Measurements from ENCODE around the gene GABRG3.

Gene GABRG3

GRCh38 chr15:27454281-27455075 is 483.5 kb downstream of the GABRG3 start:
- no peak overlapping the region for H3K4me3 ChIP-seq (ENCODE audit: low read length)
- H3K4me1 ChIP-seq (ENCODE audit: insufficient read depth, low read length) = no peaks in the 10 kb centered on the region
- H3K36me3 ChIP-seq (ENCODE audit: insufficient read depth, low read length) = no peaks in the 10 kb centered on the region
- no peak overlapping the region for H2AFZ ChIP-seq (ENCODE audit: low read depth, low read length)
- no peaks in the 10 kb centered on the region for H3K9me3 ChIP-seq (ENCODE audit: low read length)
- no peaks in the 10 kb centered on the region for H3K27me3 ChIP-seq (ENCODE audit: insufficient read depth, low read length)

GRCh38 chr15:27456807-27457206 is 485.8 kb downstream of the GABRG3 start:
- no peak overlapping the region for H3K4me3 ChIP-seq (ENCODE audit: low read length)
- H3K4me1 ChIP-seq (ENCODE audit: insufficient read depth, low read length) = no peaks in the 10 kb centered on the region
- no peaks in the 10 kb centered on the region for H3K9me3 ChIP-seq (ENCODE audit: low read length)
- no peaks in the 10 kb centered on the region for H3K27me3 ChIP-seq (ENCODE audit: insufficient read depth, low read length)
- H2AFZ ChIP-seq (ENCODE audit: low read depth, low read length) = no peak overlapping the region
- no peaks in the 10 kb centered on the region for H3K36me3 ChIP-seq (ENCODE audit: insufficient read depth, low read length)

GRCh38 chr15:27457766-27458165 is 486.8 kb downstream of the GABRG3 start:
- H2AFZ ChIP-seq (ENCODE audit: low read depth, low read length) = no peak overlapping the region
- H3K4me3 ChIP-seq (ENCODE audit: low read length) = no peak overlapping the region
- no peaks in the 10 kb centered on the region for H3K4me1 ChIP-seq (ENCODE audit: insufficient read depth, low read length)
- no peaks in the 10 kb centered on the region for H3K27me3 ChIP-seq (ENCODE audit: insufficient read depth, low read length)
- no peaks in the 10 kb centered on the region for H3K9me3 ChIP-seq (ENCODE audit: low read length)
- no peaks in the 10 kb centered on the region for H3K36me3 ChIP-seq (ENCODE audit: insufficient read depth, low read length)

GRCh38 chr15:27458345-27459084 is 487.5 kb downstream of the GABRG3 start:
- Histone ChIP-seq H2AFZ (ENCODE audit: low read depth, low read length) (no peak overlapping the region), H3K4me1 (ENCODE audit: insufficient read depth, low read length) (no peaks in the 10 kb centered on the region), H3K27me3 (ENCODE audit: insufficient read depth, low read length) (no peaks in the 10 kb centered on the region), H3K4me3 (ENCODE audit: low read length) (no peak overlapping the region), H3K9me3 (ENCODE audit: low read length) (no peaks in the 10 kb centered on the region), H3K36me3 (ENCODE audit: insufficient read depth, low read length) (no peaks in the 10 kb centered on the region)

GRCh38 chr15:27459836-27460235 is 488.9 kb downstream of the GABRG3 start:
- Histone ChIP-seq H3K27me3 (ENCODE audit: insufficient read depth, low read length) (no peaks in the 10 kb centered on the region), H2AFZ (ENCODE audit: low read depth, low read length) (no peak overlapping the region), H3K36me3 (ENCODE audit: insufficient read depth, low read length) (no peaks in the 10 kb centered on the region), H3K9me3 (ENCODE audit: low read length) (no peaks in the 10 kb centered on the region), H3K4me1 (ENCODE audit: insufficient read depth, low read length) (no peaks in the 10 kb centered on the region), H3K4me3 (ENCODE audit: low read length) (no peak overlapping the region)

GRCh38 chr15:27461181-27461580 is 490.2 kb downstream of the GABRG3 start:
- Histone ChIP-seq H3K9me3 (ENCODE audit: low read length) (no peaks in the 10 kb centered on the region), H3K36me3 (ENCODE audit: insufficient read depth, low read length) (no peaks in the 10 kb centered on the region), H3K27me3 (ENCODE audit: insufficient read depth, low read length) (no peaks in the 10 kb centered on the region), H2AFZ (ENCODE audit: low read depth, low read length) (no peak overlapping the region), H3K4me3 (ENCODE audit: low read length) (no peak overlapping the region), H3K4me1 (ENCODE audit: insufficient read depth, low read length) (no peaks in the 10 kb centered on the region)

- no peaks in the 10 kb centered on the region for H3K4me1 ChIP-seq (ENCODE audit: insufficient read depth, low read length)
- no peaks in the 10 kb centered on the region for H3K36me3 ChIP-seq (ENCODE audit: insufficient read depth, low read length)
- no peak overlapping the region for H3K4me3 ChIP-seq (ENCODE audit: low read length)
- no peaks in the 10 kb centered on the region for H3K9me3 ChIP-seq (ENCODE audit: low read length)
- no peaks in the 10 kb centered on the region for H3K27me3 ChIP-seq (ENCODE audit: insufficient read depth, low read length)
- H2AFZ ChIP-seq (ENCODE audit: low read depth, low read length) = no peak overlapping the region
These were observed 492.6 kb downstream of the GABRG3 start for GRCh38 chr15:27463525-27464088.

- no peak overlapping the region for H2AFZ ChIP-seq (ENCODE audit: low read depth, low read length)
- no peaks in the 10 kb centered on the region for H3K27me3 ChIP-seq (ENCODE audit: insufficient read depth, low read length)
- H3K4me1 ChIP-seq (ENCODE audit: insufficient read depth, low read length) = no peaks in the 10 kb centered on the region
- no peaks in the 10 kb centered on the region for H3K9me3 ChIP-seq (ENCODE audit: low read length)
- no peaks in the 10 kb centered on the region for H3K36me3 ChIP-seq (ENCODE audit: insufficient read depth, low read length)
- H3K4me3 ChIP-seq (ENCODE audit: low read length) = no peak overlapping the region
These were observed 494.1 kb downstream of the GABRG3 start for GRCh38 chr15:27464941-27465612.

- H2AFZ ChIP-seq (ENCODE audit: low read depth, low read length) = no peak overlapping the region
- H3K36me3 ChIP-seq (ENCODE audit: insufficient read depth, low read length) = no peaks in the 10 kb centered on the region
- no peaks in the 10 kb centered on the region for H3K9me3 ChIP-seq (ENCODE audit: low read length)
- H3K4me3 ChIP-seq (ENCODE audit: low read length) = no peak overlapping the region
- H3K4me1 ChIP-seq (ENCODE audit: insufficient read depth, low read length) = no peaks in the 10 kb centered on the region
- H3K27me3 ChIP-seq (ENCODE audit: insufficient read depth, low read length) = no peaks in the 10 kb centered on the region
These were observed 495.8 kb downstream of the GABRG3 start for GRCh38 chr15:27466758-27467157.

GRCh38 chr15:27468151-27468591 is 497.2 kb downstream of the GABRG3 start:
- no peaks in the 10 kb centered on the region for H3K36me3 ChIP-seq (ENCODE audit: insufficient read depth, low read length)
- no peak overlapping the region for H2AFZ ChIP-seq (ENCODE audit: low read depth, low read length)
- H3K4me1 ChIP-seq (ENCODE audit: insufficient read depth, low read length) = no peaks in the 10 kb centered on the region
- no peaks in the 10 kb centered on the region for H3K9me3 ChIP-seq (ENCODE audit: low read length)
- no peak overlapping the region for H3K4me3 ChIP-seq (ENCODE audit: low read length)
- H3K27me3 ChIP-seq (ENCODE audit: insufficient read depth, low read length) = no peaks in the 10 kb centered on the region

- Histone ChIP-seq H3K4me1 (ENCODE audit: insufficient read depth, low read length) (no peaks in the 10 kb centered on the region), H3K9me3 (ENCODE audit: low read length) (no peaks in the 10 kb centered on the region), H3K27me3 (ENCODE audit: insufficient read depth, low read length) (no peaks in the 10 kb centered on the region), H2AFZ (ENCODE audit: low read depth, low read length) (no peak overlapping the region), H3K36me3 (ENCODE audit: insufficient read depth, low read length) (no peaks in the 10 kb centered on the region), H3K4me3 (ENCODE audit: low read length) (no peak overlapping the region)
These were observed 502.9 kb downstream of the GABRG3 start for GRCh38 chr15:27473845-27474244.

GRCh38 chr15:27475395-27475794 is 504.4 kb downstream of the GABRG3 start:
- no peak overlapping the region for H2AFZ ChIP-seq (ENCODE audit: low read depth, low read length)

More at GRCh38 chr15:27475395-27475794, 504.4 kb downstream of the GABRG3 start:
- Histone ChIP-seq H3K9me3 (ENCODE audit: low read length) (peaks cover 1% of the 10 kb centered on the region), H3K36me3 (ENCODE audit: insufficient read depth, low read length) (no peaks in the 10 kb centered on the region), H3K4me1 (ENCODE audit: insufficient read depth, low read length) (no peaks in the 10 kb centered on the region), H3K27me3 (ENCODE audit: insufficient read depth, low read length) (no peaks in the 10 kb centered on the region), H3K4me3 (ENCODE audit: low read length) (no peak overlapping the region)

All from neuron (in vitro differentiated cells).